GM18868 (cell line): ENCODE measurements around the gene LCE2A.

ENCODE experiments used
- ATAC-seq: cut with Tn5 transposase; IDR thresholded peaks from one replicate; pipeline ENCODE4 v1.9.1; 2021; ENCODE audit warnings: mild to moderate bottlenecking, moderate library complexity; ENCODE audit not compliant: unreplicated experiment

Gene LCE2A

DNA sequence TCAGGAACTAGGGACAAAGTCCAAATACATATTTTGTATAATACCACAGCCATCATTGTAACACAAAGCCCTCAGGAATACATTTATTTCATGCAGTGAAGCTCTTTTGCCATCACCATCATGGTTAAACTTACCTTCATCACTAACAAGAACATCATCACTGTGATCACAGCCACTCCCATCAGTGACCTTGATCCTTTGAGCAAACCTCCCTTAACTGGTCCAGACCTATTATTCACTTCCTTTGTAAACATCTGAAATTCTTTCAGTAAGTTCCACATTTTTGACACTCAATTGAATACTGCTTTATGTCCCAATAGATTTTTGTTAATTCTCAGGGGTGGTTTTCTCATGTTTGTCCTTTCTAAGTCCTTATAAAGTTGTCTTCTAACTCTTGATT lies 43.5 kb downstream of the LCE2A start:
- no peak for ATAC-seq

- ATAC-seq, result no peak
Observed at GRCh38 chr1:152743371-152744145, 45.4 kb downstream of the LCE2A start.

GRCh38 chr1:152745289-152745704 lies 47.2 kb downstream of the LCE2A start:
- no peak for ATAC-seq

- ATAC-seq, result no peak
Observed at GRCh38 chr1:152745765-152746444, 47.8 kb downstream of the LCE2A start.

GRCh38 chr1:152747831-152748230 lies 49.7 kb downstream of the LCE2A start:
- no peak for ATAC-seq
